ENCODE results near the gene CLK2.

Gene CLK2

DNA sequence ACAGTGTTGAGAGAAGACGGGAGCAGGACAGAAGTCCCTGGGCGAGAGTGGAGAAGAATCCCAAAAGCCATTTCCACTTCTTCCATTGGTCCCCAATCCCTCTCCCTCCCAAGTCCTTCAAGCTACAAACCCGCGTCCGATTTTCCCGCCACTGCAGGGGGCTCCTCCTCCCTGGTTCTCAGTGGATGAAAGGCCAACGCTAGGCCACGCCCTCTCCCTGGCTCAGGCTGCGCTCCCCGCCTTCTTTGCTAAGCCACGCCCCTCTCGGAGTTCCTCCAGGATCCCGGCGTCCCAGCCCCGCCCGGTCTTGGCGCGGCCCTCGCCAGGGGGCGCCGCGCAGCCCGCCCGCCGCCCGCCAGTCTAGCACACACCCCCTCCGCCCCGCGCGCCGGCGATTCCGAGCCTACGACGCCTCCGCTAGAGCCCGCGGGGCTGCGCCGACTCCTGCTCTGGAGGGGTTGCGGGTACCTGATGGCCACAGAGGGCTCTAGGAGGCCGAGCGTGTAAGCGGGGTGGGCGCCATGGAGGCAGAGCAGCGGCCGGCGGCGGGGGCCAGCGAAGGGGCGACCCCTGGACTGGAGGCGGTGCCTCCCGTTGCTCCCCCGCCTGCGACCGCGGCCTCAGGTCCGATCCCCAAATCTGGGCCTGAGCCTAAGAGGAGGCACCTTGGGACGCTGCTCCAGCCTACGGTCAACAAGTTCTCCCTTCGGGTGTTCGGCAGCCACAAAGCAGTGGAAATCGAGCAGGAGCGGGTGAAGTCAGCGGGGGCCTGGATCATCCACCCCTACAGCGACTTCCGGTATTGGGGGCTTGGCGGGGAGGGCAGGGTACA, 4.0 kb upstream of the CLK2 start, which contains the start of gene HCN3:
HCN3 (plus strand) TSS at position 394 of the 832 bp plus-strand sequence; CDS start at position 522, 128 bp downstream.
- TF ChIP-seq, protein P1, sequence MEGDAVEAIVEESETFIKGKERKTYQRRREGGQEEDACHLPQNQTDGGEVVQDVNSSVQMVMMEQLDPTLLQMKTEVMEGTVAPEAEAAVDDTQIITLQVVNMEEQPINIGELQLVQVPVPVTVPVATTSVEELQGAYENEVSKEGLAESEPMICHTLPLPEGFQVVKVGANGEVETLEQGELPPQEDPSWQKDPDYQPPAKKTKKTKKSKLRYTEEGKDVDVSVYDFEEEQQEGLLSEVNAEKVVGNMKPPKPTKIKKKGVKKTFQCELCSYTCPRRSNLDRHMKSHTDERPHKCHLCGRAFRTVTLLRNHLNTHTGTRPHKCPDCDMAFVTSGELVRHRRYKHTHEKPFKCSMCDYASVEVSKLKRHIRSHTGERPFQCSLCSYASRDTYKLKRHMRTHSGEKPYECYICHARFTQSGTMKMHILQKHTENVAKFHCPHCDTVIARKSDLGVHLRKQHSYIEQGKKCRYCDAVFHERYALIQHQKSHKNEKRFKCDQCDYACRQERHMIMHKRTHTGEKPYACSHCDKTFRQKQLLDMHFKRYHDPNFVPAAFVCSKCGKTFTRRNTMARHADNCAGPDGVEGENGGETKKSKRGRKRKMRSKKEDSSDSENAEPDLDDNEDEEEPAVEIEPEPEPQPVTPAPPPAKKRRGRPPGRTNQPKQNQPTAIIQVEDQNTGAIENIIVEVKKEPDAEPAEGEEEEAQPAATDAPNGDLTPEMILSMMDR (IDR thresholded peaks at IDR 0.05): peak; percentile 55
- peak within 1 kb of the TSS; percentile 41 to 78 for H3K27ac ChIP-seq
- DNase-seq (ENCODE audit: low spot score): peak; percentile 98
- peak within 1 kb of the TSS; percentile 78 for H3K4me3 ChIP-seq

- DNase-seq (ENCODE audit: low spot score): no peak
- Histone ChIP-seq H3K4me3 (peak overlapping the region; percentile 95), H3K27ac (peak overlapping the region; percentile 100)
- TF ChIP-seq, protein P1 (IDR thresholded peaks at IDR 0.05): no peak
Observed at GRCh38 chr1:155272466-155273342, 600 bp downstream of the CLK2 start.

- TF ChIP-seq, protein P1 (IDR thresholded peaks at IDR 0.05): no peak
- Histone ChIP-seq H3K27ac (no peak overlapping the region), H3K4me3 (no peak overlapping the region)
- no peak for DNase-seq (ENCODE audit: low spot score)
Observed at GRCh38 chr1:155269381-155269780, 3.9 kb downstream of the CLK2 start.

DNA sequence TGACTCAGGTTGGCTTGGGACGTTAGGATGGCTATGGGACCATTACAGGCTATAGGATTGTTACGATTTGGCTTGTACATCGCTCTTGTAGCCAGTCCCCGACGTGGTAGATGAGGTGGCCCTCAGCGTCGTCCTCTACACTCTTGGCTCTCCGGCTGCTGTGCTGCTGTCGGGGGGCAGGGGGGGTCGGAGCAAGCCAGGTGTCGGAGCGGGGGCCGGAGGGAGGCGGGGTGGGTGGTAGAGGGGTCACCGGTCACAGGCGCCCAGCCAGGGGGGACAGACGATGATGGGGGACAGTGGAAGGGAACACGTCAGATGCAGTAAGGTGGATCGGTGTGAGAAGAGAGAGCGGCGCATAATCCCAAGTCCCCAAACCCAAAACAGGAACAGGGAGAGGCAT, 4.7 kb downstream of the CLK2 start:
- DNase-seq (ENCODE audit: low spot score): no peak
- Histone ChIP-seq H3K4me3 (no peak overlapping the region), H3K27ac (no peak overlapping the region)
- TF ChIP-seq, protein P1 (IDR thresholded peaks at IDR 0.05): no peak

DNA sequence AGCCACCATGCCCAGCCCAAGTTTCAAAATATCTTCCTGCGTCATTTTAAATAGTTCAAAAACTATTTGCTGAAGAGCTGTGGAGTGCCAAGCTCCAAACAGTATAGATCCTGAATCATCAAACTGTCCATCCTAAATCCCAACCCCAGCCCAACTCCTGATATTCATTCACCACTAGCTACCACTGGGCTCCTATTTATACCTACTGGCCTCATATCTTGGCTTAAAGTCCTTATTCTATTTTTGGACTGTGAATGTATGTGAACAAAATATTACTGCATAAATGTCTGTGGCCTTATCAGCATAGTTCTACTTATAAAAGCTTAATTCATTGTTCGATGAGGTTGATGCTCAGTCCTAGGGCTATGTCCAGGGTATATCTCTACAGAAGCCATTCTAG, 5.9 kb downstream of the CLK2 start:
- TF ChIP-seq, protein P1 (IDR thresholded peaks at IDR 0.05): no peak
- Histone ChIP-seq H3K4me3 (no peak overlapping the region), H3K27ac (no peak overlapping the region)
- DNase-seq (ENCODE audit: low spot score): no peak

- H3K4me3 ChIP-seq: no peak overlapping the region
- DNase-seq (ENCODE audit: low spot score): no peak
- no peak overlapping the region for H3K27ac ChIP-seq
- TF ChIP-seq, protein P1 (IDR thresholded peaks at IDR 0.05): no peak
Observed at GRCh38 chr1:155266553-155266952, 6.8 kb downstream of the CLK2 start.
